ENCODE measurements around the gene LIPN.

The LIPN gene

DNA sequence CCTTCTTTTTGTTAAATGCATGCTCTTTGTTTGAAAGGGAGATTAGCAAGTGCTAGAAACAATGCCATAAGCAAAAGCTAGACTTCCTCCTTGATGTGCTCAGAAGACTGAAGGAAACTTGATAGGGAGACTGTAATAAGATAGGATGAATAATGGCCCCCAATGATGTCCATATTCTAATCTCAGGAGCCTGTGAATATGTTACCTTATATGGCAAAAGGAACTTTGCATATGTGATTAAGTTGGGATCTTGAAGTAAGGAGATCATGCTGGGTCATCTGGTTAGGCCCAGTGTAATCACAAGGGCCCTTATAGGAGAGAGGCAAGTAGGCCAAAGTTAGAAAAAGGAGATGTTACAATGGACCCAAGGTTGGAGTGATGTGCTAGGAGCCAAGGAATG lies 29.1 kb downstream of the LIPN start:
- Mint-ChIP-seq H3K4me3 (no peak overlapping the region), H3K27me3 (no peaks in the 10 kb centered on the region), H3K27ac (ENCODE audit: low read depth) (no peak overlapping the region), H3K36me3 (ENCODE audit: insufficient read depth) (no peaks in the 10 kb centered on the region), H3K4me1 (peaks cover 4% of the 10 kb centered on the region), H3K9me3 (no peaks in the 10 kb centered on the region)
- ATAC-seq (replicated peaks; ENCODE audit: extremely low read depth, poor library complexity, severe bottlenecking) (no peak), DNase-seq (ENCODE audit: low spot score in 2 of 2) (no peak)

GRCh38 chr10:88791924-88792323 lies 32.1 kb downstream of the LIPN start:
- DNase-seq (ENCODE audit: low spot score in 2 of 2) (no peak), ATAC-seq (replicated peaks; ENCODE audit: extremely low read depth, poor library complexity, severe bottlenecking) (no peak)
- Mint-ChIP-seq H3K27me3 (no peaks in the 10 kb centered on the region), H3K4me3 (no peak overlapping the region), H3K27ac (ENCODE audit: low read depth) (no peak overlapping the region), H3K36me3 (ENCODE audit: insufficient read depth) (no peaks in the 10 kb centered on the region), H3K9me3 (no peaks in the 10 kb centered on the region), H3K4me1 (peaks cover 6% of the 10 kb centered on the region)

DNA sequence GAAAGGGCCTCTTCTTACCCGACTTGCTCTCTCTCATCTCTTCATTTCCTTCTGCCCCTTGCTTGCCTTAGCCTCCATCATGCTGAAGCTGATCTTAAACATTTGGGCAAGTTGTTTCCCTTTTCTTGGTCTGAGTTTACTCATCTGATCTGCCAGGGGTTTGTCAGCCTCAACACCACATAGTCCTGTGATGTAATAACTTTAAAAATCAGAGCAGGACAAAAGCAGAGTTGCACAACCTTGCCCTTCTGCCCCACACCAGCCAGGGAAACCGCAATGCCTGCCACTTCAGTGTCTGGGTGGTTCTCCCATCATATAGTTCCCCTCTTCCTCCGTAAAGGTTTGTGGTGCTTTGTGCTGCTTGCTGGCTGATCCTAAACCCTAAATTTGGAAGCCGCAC lies 32.8 kb downstream of the LIPN start:
- no peaks in the 10 kb centered on the region for H3K27me3 Mint-ChIP-seq
- H3K9me3 Mint-ChIP-seq, result no peaks in the 10 kb centered on the region
- no peaks in the 10 kb centered on the region for H3K36me3 Mint-ChIP-seq (ENCODE audit: insufficient read depth)
- ATAC-seq (replicated peaks; ENCODE audit: extremely low read depth, poor library complexity, severe bottlenecking) (peak; percentile 24), DNase-seq (ENCODE audit: low spot score in 2 of 2) (no peak)
- peaks cover 6% of the 10 kb centered on the region for H3K4me1 Mint-ChIP-seq
- no peak overlapping the region for H3K27ac Mint-ChIP-seq (ENCODE audit: low read depth)
- H3K4me3 Mint-ChIP-seq, result no peak overlapping the region

- peaks cover 6% of the 10 kb centered on the region for H3K4me1 Mint-ChIP-seq
- no peak overlapping the region for H3K4me3 Mint-ChIP-seq
- H3K27ac Mint-ChIP-seq (ENCODE audit: low read depth), result no peak overlapping the region
- ATAC-seq (replicated peaks; ENCODE audit: extremely low read depth, poor library complexity, severe bottlenecking) (no peak), DNase-seq (ENCODE audit: low spot score in 2 of 2) (no peak)
- no peaks in the 10 kb centered on the region for H3K36me3 Mint-ChIP-seq (ENCODE audit: insufficient read depth)
- H3K9me3 Mint-ChIP-seq, result no peaks in the 10 kb centered on the region
- no peaks in the 10 kb centered on the region for H3K27me3 Mint-ChIP-seq
Measured at GRCh38 chr10:88793712-88794299, 34.0 kb downstream of the LIPN start.

DNA sequence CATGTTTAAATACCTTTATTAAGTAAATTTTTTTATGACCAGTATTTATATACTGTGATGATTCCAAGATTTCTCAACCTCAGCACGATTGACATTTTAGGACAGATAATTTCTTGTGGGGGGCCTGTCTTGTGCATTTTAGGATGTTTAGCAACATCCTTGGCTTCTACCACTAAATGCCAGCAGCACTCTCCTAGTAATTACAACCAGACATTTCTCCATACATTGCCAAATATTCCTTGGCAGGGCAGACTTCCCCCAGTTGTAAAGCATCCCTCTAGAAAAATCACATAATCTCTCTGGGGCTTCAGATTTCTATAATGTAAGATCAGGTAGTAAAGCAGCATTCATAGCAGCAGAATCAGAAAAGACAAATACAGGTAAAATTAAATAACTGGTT lies 34.9 kb downstream of the LIPN start:
- H3K9me3 Mint-ChIP-seq, result no peaks in the 10 kb centered on the region
- H3K27ac Mint-ChIP-seq (ENCODE audit: low read depth), result no peak overlapping the region
- DNase-seq (ENCODE audit: low spot score in 2 of 2) (no peak), ATAC-seq (replicated peaks; ENCODE audit: extremely low read depth, poor library complexity, severe bottlenecking) (no peak)
- no peaks in the 10 kb centered on the region for H3K27me3 Mint-ChIP-seq
- no peak overlapping the region for H3K4me3 Mint-ChIP-seq
- no peaks in the 10 kb centered on the region for H3K36me3 Mint-ChIP-seq (ENCODE audit: insufficient read depth)
- H3K4me1 Mint-ChIP-seq, result peaks cover 6% of the 10 kb centered on the region

GRCh38 chr10:88800152-88801125 lies 40.6 kb downstream of the LIPN start:
- Mint-ChIP-seq H3K27me3 (no peaks in the 10 kb centered on the region), H3K4me1 (no peaks in the 10 kb centered on the region), H3K4me3 (no peak overlapping the region), H3K36me3 (ENCODE audit: insufficient read depth) (no peaks in the 10 kb centered on the region), H3K27ac (ENCODE audit: low read depth) (no peak overlapping the region), H3K9me3 (no peaks in the 10 kb centered on the region)
- DNase-seq (ENCODE audit: low spot score in 2 of 2) (no peak), ATAC-seq (replicated peaks; ENCODE audit: extremely low read depth, poor library complexity, severe bottlenecking) (peak; percentile 24)

DNA sequence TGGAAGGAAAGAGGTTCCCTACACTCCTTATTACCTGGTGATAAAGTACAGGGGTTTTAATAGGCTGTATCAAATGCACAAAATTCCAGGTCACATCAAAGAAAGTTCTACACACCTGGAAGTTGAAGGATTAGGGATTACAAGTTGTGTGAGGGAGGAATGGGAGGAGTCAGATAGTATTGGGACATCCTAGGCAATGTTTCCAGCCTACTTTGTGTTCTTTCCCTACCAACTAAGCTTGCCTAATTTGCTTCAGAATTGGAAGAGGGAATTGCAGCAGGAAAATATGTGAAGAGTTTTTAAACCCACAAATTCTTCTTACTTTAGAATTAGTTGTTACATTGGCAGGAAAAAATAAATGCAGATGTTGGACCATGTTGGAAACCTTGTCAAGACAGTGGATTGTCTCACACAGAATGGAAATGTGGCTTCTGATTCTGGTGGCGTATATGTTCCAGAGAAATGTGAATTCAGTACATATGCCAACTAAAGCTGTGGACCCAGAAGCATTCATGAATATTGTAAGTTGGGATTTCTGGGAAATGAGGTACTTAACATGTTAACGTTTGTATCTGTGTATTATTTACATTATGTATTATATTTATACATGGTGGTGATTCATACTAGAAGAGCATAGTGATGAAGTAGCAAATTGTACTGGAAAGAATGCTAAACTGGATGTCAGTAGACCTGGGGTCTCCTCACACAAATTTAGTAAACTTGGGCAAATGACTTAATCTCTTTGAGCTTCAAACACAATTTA lies 42.9 kb downstream of the LIPN start, which contains the start of gene LIPM:
Gene LIPM (plus strand): TSS at position 208 of the 763 bp plus-strand sequence. CDS start 167 bp downstream, at position 375.
- Mint-ChIP-seq H3K4me1 (no peaks in the 10 kb centered on the region), H3K36me3 (ENCODE audit: insufficient read depth) (no peaks in the 10 kb centered on the region), H3K27me3 (no peaks in the 10 kb centered on the region), H3K27ac (ENCODE audit: low read depth) (no peak within 1 kb of the TSS), H3K9me3 (no peaks in the 10 kb centered on the region), H3K4me3 (no peak within 1 kb of the TSS)
- ATAC-seq (replicated peaks; ENCODE audit: extremely low read depth, poor library complexity, severe bottlenecking) (no peak), DNase-seq (ENCODE audit: low spot score in 2 of 2) (no peak)

GRCh38 chr10:88803641-88804040 lies 43.8 kb downstream of the LIPN start:
- Mint-ChIP-seq H3K27ac (ENCODE audit: low read depth) (no peak overlapping the region), H3K9me3 (no peaks in the 10 kb centered on the region), H3K36me3 (ENCODE audit: insufficient read depth) (no peaks in the 10 kb centered on the region), H3K4me1 (no peaks in the 10 kb centered on the region), H3K27me3 (no peaks in the 10 kb centered on the region), H3K4me3 (no peak overlapping the region)
- no peak for ATAC-seq (replicated peaks; ENCODE audit: extremely low read depth, poor library complexity, severe bottlenecking)
- DNase-seq (ENCODE audit: low spot score in 2 of 2), result no peak

- ATAC-seq (replicated peaks; ENCODE audit: extremely low read depth, poor library complexity, severe bottlenecking) (no peak), DNase-seq (ENCODE audit: low spot score in 2 of 2) (no peak)
- no peak overlapping the region for H3K4me3 Mint-ChIP-seq
- no peaks in the 10 kb centered on the region for H3K9me3 Mint-ChIP-seq
- no peak overlapping the region for H3K27ac Mint-ChIP-seq (ENCODE audit: low read depth)
- H3K4me1 Mint-ChIP-seq, result no peaks in the 10 kb centered on the region
- H3K27me3 Mint-ChIP-seq, result no peaks in the 10 kb centered on the region
- no peaks in the 10 kb centered on the region for H3K36me3 Mint-ChIP-seq (ENCODE audit: insufficient read depth)
Measured at GRCh38 chr10:88804083-88804812, 44.4 kb downstream of the LIPN start.

DNA sequence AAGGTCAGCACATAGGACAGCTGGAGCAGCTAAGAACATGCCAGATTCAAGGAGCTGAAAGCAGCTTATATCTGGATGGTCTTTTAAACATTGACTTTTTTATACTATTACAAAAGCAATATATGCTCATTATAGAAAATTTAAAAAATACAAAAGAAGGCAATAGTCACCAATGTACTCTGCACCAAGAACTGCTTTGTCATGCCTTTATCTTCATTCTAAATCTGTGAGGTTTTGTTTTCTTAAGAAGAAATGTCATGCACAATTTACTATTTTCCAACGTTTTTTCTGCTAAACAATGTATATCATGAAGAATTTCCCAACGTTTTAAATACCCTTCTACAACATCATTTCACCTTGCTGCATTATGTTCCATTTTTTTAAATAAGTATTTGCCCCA lies 45.5 kb downstream of the LIPN start:
- Mint-ChIP-seq H3K27me3 (no peaks in the 10 kb centered on the region), H3K36me3 (ENCODE audit: insufficient read depth) (no peaks in the 10 kb centered on the region), H3K27ac (ENCODE audit: low read depth) (no peak overlapping the region)

DNA sequence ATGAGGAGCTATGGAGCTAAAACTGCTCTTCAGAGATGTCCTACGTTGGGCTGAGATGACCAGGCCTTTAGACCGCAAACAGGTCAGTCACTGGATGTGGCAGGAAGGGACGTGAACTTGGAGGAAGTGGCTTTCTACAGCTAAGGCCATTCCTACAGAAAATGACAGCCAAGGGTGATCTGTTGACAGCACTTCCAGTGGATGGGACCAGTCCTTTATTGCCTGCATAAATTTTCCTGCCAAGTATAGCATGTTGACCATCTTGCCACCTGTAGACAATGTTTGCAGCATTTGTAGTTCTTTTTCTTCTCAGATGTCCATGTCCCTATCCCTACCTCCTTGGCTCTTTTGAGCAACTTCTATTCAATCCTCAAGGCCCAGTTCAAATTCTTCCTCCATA lies 46.1 kb downstream of the LIPN start:
- Mint-ChIP-seq H3K27ac (ENCODE audit: low read depth) (no peak overlapping the region), H3K4me3 (no peak overlapping the region), H3K9me3 (no peaks in the 10 kb centered on the region), H3K36me3 (ENCODE audit: insufficient read depth) (no peaks in the 10 kb centered on the region), H3K27me3 (no peaks in the 10 kb centered on the region), H3K4me1 (peaks cover 10% of the 10 kb centered on the region)
- ATAC-seq (replicated peaks; ENCODE audit: extremely low read depth, poor library complexity, severe bottlenecking) (no peak), DNase-seq (ENCODE audit: low spot score in 2 of 2) (no peak)

More for the DNA sequence above, 45.5 kb downstream of the LIPN start:
- no peak for ATAC-seq (replicated peaks; ENCODE audit: extremely low read depth, poor library complexity, severe bottlenecking)
- H3K4me1 Mint-ChIP-seq, result peaks cover 8% of the 10 kb centered on the region
- no peaks in the 10 kb centered on the region for H3K9me3 Mint-ChIP-seq
- no peak for DNase-seq (ENCODE audit: low spot score in 2 of 2)
- H3K4me3 Mint-ChIP-seq, result no peak overlapping the region

- Mint-ChIP-seq H3K4me1 (peaks cover 10% of the 10 kb centered on the region), H3K9me3 (no peaks in the 10 kb centered on the region), H3K27ac (ENCODE audit: low read depth) (no peak overlapping the region), H3K27me3 (no peaks in the 10 kb centered on the region), H3K4me3 (no peak overlapping the region), H3K36me3 (ENCODE audit: insufficient read depth) (peaks cover 2% of the 10 kb centered on the region)
- ATAC-seq (replicated peaks; ENCODE audit: extremely low read depth, poor library complexity, severe bottlenecking) (no peak), DNase-seq (ENCODE audit: low spot score in 2 of 2) (no peak)
Measured at GRCh38 chr10:88809621-88810020, 49.8 kb downstream of the LIPN start.

Data from central memory CD8-positive, alpha-beta T cell (primary cell).